RCC 7860 (cell line): ENCODE results near the gene HOXA13.
A peak's percentile ranks its signal among the peaks of the same experiment; 100 is the strongest.

Experiments
- DNase-seq: peaks from one replicate; pipeline ENCODE4 v3.0.0-alpha.2; 2015; ENCODE audit warnings: low spot score
- FAIRE-seq: peaks from 2 replicates; lab custom pipeline; 2012; peaks lifted over from hg19 to GRCh38; lab: Jason Lieb, UNC

HOXA13 gene

DNA sequence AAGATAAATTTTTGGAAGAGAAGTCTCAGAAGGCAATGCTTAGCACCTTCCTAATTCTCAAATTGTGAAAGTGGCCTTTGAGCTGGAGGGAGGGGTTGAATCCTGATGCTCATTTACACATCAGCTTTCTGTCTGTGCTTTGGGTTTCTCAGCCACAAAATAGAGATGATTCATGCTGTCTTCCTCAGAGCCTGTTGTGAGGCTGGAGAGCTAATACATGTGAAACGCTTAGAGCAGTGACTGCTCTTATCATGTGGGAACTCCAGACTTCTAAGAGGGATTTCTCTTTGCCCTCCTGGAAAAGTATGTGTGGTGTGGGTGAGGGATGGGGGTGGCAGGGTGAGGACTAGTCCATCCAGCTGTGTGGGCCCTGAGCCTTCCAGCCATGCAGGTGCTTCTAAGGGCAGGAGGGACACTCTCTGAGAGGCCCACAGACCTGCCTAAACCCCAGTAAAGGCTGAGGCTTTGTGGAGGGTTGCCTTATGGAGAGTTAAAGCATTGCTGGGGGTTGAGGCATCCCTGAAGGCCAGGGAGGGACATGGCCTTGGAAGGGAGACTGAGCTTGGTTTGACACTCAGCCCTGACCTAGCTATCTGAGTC is 37.9 kb upstream of the HOXA13 start:
- FAIRE-seq = peak; percentile 50
- peak; percentile 42 for DNase-seq

DNA sequence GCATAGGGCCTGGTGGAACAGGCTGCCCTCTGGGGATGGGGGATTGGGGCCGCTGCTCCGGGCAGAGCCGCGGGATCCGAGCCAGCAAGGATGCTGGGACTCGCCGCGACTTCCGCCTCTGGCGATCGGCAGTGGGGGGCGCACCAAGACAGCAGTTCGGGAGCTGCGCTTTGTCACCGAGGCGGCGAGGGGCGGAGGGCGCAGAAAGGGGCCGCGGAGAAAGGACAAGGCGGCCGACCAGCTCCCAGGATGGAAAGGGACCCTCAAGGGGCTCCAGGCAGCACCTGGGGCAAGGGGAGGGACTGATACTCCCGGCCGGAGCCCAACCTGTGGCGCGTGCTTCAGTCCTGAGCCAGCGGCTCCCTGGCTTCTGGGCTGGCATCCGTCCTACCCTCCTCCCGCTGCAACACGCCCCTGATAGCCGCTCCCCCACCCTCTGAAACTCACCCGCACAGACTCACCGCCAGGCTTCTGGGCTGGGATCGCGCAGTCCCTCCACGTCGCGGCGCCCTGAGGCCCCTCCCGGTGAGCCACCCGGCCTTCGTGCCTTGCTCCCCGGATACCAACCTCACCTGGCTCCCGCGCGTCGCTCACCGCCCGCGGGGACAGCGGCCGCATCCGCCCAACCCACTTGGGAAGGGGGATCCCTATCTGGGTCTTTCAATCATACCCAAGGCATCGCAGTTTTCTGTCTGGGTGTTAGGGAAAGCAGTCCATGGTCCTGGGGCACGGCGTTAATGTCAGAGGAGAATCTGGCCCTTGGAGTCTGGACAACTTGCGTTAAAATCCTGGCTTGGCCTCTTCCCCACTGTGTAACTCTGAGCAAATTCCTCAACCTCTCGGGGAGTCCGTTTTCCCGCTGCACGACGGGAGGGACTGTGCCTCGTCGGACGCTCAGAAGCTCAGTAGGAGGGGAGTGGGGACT is 35.8 kb upstream of the HOXA13 start:
- FAIRE-seq = no peak
- DNase-seq = no peak

DNA sequence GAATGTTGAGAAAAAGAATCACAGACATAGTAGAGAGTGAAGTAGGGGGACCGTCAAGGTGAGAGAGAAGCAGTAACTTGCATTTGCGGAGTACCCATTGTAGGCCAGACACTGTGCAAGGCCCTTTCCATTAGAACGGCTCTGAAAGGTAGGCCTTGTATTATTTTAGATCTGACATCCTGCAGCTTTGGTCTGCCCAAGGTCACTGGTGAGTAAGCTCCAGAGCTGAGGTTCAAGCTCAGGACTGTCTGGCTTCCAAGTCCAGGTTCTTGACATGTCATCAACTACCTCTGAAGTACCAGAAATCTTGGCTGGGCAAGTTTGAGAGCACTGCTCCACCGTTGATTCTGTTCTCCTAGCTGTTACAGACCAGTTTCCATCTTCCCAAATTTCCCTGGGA is 29.6 kb upstream of the HOXA13 start:
- DNase-seq (no peak), FAIRE-seq (no peak)

DNA sequence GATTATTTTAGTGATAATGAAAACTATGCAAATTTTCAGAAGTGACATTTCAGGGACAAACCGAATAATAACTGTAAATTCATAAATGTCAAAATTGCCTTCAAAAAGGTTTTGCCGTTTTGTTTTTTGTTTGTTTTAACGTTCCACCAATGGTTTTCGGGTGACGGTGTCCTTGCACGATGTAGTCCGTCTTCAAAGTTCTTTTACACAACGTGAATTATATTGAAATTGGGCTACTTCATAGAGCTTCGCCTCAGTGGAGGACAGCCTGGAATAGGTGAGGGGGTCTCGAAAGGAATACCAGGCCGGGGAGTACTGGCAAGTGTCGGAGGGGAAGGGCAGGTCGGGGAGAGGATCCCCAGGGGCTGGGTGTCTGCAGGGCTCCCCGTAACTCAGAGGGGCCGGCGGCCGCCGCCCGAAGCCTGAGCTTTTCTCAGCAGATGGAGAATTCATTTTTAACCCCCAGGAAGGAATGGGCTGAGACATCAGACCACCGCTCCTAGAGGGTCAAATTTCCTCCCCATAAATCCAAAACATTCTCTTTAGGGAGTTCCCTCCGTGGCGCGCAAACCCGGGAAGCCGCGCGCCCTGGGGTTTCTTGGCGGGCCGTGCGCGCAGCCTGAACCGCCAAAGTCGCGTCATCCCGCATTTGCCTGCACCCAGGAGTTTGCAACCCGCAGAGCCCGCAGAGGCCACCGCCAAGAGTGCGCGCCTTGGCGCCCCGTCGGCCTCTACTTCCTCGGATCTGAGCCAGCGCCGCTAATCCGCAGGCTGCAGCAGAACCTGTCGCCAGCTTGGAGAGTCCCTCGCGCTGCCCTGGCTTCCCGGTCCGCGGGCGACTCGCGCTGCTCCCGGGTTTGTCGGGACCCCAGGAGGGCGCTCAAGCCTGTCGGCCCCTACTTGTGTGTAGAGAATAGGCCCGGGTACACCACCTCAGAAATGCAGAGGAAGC is 25.4 kb upstream of the HOXA13 start:
- no peak for FAIRE-seq
- DNase-seq = no peak

DNA sequence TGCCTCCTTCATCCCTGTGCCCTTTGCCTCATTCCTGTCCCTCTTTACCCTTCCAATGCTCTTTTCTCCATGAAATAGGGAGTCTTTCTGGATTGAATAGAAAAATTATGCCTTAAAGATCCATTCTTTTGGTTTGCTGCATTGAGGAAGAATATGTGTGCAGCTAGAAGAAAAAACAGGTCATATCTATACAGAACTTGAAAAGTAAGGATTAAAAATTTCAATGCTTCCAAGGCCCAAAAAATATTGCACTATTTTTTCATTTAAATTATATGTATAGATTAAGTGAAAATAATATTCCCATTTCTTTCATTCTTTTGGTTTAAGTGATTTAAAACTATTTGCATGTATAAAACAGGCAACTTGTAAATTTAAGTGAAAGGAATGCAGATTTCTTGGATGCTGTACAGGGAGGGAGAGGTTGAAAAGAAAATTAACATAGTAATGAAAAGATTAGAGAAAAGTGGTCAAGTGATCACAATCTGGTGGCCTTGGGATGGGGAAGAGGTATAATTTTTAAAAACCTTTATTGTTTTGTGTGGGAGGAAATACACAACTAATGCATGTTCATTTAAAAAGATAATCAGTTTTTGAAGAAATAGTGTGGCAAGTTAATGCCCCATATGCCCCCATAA is 24.2 kb upstream of the HOXA13 start:
- no peak for DNase-seq
- no peak for FAIRE-seq

DNA sequence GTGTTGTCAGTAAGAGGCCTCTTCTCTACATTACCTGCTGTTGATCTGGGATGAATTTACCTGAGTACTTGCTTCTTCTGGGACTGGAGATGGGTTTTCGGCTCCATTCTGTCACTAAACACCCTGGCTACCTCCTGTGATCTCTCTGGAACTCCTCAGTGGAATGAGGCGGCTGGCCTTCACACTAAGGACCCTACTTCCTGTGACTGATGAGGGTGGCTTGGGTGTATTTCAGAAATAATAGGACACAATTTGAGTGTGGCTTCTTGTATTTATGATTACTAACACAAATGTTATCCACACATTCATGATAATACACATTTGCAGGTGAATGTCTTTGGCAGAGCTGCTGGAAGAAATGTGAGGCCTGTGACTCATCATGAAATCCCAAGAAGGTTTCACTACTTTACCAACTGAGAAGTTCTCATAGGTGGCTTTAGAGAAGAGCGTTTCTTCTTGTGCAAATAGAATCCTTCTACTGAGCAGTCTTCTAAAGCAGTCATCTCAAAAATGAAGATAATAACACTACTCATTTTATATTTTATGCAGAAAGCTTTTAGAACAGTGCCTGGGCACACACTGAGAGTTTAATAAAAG is 21.4 kb upstream of the HOXA13 start:
- no peak for DNase-seq
- no peak for FAIRE-seq

DNA sequence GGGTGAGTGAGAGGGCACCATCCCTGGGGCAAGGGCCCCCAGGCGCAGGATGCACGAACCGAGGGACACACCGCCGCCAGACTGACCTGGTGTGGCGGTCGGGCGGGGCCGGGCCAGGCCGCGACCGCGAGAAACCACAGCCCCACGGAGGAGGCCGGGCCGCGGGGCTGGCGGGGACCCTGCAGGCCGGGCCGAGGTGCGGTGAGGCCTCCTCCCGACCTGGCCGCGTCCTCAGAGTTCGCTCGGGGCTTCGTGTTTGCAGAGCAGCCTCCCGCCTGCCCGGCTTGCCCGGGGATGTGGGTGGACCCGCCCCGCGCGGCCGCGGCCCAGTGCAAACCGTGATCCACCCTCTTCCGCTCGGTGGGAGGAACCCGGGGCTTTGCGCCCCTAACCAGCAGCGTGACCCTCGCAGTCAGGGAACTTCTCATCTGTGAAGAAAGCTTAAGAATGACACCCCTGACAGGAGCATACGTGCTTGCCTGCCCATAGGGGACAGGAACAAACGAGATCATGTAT is 20.6 kb upstream of the HOXA13 start:
- no peak for DNase-seq
- FAIRE-seq = no peak

DNA sequence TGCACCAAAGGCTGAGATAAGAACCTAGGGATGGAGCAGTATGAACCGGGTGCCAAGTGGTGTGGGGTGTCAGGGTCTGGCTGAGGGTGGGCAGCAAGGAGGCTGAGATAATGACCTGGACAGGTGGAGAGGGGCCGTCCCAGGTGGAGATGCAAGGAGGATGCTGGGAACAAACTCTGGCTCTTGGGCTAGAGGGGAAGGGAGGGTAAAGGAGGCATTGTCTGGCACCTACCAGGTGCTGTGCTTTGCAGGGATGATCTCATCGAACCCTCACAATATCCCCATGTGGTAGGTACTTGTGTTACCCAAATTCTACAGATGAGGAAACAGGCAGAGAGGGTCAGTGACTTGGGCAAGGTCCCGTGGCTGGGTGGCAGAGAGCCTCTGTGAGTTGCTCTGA is 19.9 kb upstream of the HOXA13 start:
- FAIRE-seq = no peak

DNA sequence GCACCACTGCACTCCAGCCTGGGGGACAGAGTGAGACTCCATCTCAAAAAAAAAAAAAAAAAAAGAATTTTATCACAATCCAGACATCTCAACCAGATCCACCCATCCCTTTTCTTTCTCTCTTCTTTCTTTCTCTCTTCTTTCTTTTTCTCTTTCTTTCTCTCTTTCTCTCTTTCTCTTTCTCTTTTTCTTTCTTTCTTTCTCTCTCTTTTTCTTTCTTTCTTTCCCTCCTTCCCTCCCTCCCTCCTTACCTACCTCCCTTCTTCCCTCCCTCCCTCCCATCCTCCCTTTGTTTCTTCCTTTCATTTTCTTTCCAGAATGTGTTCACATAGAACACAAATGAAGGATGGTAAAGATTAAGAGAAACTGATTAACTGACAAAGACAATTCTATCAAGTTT is 18.1 kb upstream of the HOXA13 start:
- FAIRE-seq = no peak
- DNase-seq = no peak

More for the DNA sequence above, 19.9 kb upstream of the HOXA13 start:
- DNase-seq = no peak

DNA sequence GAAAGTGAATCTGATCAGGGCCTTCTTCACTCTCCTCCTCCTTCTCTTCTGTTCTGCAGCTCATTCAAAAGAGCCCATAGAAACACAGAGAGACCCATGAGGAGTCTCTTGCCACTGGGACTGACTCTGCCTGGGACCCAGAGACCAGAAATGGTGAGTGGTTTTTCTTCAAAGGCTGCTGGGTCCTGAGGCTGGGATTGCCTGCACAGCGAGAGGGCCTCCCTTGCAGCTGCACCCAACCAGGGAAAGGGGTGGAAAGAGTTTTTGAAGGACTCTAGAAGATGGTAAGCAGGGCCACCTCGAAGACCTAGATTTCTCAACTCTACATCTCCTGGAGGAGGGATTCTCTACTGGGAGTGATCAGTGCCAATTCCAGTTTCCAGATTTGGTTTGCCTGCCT is 15.5 kb upstream of the HOXA13 start:
- no peak for FAIRE-seq
- DNase-seq = no peak

DNA sequence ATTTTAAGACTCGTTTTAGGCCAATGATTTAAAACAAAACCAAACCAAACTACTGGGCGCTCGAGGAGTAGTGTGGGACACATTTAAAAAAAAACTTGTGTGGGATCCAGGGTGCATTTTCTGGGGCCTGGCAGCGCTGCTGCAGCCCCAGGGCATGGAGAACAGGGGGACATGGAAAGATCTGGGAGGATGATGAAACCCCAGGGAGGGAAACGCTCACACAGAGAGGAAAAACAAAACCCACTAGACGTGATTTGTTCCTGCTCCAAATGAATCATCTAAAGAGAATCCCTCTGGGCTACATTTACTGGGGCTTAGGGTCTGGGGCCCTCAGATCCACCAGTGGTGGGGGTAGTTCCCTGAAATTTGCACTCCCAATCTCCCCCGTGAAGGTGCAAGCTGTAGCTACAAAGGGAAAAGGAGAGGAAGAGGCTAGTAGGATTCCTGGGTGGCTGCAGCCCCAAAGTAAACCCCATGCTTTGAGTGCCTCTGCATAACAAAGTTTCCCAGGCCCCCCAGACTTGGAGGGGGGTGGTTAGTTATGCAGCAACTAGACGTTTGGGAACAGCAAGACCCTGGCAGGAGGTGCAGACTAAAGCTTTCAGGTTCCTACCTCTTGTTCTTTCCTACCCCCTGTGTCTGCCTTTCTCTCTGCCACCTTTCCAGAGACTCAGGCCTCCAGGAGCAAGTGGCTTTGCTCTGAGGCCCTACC is 14.5 kb upstream of the HOXA13 start:
- no peak for FAIRE-seq
- DNase-seq = no peak

DNA sequence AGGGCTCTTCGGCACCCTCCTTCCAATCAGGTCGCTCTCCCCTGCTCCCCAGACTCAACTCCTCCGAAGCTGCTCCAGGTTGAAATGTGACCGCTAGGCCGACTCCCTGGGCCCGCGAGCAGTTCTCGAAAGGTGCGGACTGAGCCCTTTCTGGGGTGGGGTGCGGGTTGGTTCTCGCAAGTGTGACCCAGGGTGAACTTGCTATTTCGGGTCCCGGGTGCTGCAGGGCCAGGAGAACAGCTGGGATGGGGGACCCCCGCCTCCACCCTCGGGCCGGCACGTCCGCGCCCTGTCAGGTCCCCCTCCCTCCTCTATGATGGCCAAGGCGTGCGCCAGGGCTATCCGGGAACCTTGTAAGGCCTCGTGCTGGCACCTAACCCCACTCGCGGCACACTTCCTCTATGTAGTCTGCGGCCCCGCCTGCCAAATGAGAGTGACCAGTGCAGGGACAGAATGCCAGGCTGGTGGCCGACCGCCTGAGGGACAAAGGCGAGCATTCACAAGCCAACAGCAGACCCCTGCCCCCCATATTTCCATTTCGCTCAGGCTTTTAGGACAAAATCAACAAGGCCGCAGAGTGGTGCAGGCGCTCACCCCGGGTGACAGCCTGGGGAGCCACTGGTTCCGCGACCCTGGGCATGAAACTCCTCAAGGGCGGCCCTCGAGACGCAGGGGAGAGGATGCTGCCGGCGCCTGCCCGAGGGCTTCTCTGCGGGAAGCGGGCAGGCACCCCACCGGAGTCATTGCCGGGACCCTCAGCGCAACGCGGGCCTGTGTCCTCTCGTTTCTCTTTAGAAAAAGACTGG is 13.7 kb upstream of the HOXA13 start:
- FAIRE-seq = no peak

DNA sequence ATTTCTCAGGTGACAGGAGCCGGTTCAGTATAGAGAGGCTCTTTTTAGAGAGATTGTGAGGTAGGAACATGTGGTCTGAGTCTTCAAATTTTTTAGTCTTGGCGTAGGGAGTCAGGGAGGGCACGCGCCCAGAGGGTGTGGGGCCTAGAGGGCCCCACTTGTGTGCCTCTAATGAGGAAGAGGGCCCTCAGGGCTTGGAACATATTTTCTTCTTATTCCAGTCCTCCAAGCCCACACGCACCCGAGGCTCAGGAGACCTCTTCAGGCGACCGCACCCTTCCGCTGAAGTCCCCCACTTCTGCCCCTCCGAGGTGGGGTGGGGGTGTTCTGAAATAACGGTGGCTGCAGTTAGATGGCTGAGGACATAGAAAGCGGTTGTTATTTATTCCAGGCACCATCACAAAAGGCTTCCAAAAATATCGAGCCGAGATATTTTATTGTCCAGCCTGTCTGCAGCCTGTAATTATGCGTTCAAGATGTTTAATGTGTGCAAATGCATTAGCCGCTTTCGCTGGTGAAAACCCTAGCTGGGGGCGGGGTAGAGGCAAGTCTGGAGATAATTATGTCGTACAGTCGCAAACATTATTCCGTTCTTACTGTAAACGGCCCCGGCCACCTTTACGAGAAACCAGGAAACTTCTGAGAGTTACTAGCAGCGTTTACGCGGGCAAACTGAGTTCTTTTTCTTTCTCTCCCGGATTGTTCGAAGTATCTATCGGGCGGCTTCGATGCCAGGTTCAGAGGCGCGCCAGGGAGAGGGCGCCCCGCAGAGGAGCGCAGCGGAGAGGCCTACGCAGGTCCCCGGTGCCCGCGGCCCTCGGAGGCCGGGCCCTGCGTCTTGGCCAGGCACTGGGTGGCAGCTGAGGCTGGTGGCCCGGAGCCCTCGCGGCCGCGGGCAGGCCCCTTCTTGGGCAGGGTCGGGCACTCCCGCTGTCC is 12.9 kb upstream of the HOXA13 start:
- DNase-seq = no peak
- FAIRE-seq = no peak

More for the DNA sequence above, 13.7 kb upstream of the HOXA13 start:
- no peak for DNase-seq

DNA sequence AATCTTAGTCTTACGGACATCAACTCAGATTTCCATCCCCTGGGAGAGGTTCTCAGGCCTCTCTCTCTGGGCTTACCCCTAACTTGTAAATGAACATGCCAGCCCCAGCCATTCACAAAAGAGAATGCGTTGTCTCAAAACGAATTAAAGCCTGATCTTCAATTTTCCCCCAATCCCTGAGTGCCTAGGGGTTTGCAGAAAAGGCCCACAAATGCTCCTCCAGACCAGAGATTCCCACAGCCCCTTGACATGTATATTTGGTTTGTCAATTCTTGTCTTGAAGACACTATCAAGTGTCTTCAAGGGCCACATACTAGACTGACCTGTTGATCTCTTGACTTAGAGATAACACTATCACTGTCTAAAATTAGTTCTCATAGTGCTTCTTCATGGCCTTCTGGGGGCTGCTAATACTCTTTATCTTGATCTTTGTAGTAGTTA is 11.9 kb upstream of the HOXA13 start:
- DNase-seq (no peak), FAIRE-seq (no peak)

DNA sequence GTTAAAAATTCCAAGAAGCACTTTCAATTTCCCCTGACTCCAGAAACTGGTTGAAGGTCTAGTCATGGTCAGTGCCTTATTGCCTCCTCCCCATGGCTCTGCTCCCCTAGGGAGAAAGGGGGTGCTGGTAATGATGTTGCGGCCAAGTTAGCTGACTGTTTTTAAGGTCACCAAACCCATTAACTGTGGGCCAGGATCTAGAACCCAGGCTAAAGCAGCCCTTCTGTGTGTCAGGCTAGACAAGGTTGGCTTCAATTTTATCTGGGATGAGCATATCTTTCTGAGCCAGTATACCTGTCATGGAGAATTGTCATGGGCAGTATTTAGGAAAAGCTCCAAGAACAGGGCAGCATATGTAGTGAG is 11.2 kb upstream of the HOXA13 start:
- FAIRE-seq = no peak
- no peak for DNase-seq

DNA sequence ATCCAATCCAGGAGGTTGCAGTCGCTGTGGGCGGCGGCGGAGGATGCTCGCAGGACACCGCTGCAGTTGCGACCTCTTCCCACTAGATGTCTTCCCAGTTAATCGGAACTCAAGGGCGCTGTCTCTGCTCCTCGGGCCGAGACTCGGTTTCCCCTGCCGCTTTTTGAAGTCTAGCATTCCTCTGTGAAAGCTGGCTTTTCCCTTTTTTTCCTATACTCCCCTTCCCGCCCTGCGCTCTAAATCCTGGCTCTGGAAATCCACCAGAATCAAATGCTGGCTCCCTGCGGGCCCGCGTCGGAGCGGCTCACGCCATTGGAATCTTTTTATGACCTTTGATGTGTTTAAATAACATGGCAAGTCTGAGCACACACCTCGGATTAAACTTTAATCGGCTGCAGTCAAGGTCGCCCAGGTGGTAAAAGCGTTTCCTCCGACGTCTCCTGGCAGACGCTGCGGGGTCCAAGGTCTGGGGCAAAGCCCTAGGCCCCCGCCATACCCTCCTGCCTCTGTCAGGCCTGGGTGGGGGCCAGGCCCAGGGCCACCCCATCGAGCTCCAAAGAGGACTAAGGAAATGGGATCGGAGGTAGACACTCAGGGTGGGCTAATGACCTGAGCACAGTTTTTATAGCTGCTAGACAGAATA is 10.7 kb upstream of the HOXA13 start:
- DNase-seq (peak; percentile 27), FAIRE-seq (no peak)

DNA sequence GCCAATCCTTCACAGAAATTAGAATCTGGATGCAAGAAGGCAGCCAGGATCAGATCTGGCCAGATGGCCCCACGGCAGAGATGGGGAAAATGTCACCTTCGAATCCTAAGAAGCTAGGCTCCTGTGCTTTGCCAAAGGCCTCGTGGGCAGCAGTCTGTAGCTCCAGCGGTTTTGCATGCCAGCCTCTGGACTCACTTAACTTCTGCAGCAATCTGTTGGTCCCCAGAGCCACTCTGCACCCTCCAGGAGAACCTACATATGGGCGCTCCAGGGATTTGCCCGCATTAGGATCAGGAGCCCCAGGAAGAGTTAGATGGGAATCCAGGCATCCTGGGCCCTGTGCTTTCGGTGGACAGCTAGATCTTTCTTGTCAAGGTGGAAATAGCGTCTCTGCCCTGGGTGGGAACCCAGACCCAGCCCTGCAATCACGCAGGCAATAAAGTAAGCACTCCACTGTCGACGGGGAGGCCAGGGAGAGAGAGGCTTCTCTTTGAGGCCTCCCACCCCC is 10.1 kb upstream of the HOXA13 start:
- FAIRE-seq (no peak), DNase-seq (no peak)
